ENCODE data around the gene LIN37. TPM values are rescaled to one million over a fixed set of nuclear protein-coding genes. Genes with fewer than 3 reads are reported as not detected.

LIN37 gene
- total and polyA plus RNA-seq, 2 donors (not counting 3 experiments of a cell fraction or from before 2014, with no cell fraction given), result 11.3 to 21.4 TPM

DNA sequence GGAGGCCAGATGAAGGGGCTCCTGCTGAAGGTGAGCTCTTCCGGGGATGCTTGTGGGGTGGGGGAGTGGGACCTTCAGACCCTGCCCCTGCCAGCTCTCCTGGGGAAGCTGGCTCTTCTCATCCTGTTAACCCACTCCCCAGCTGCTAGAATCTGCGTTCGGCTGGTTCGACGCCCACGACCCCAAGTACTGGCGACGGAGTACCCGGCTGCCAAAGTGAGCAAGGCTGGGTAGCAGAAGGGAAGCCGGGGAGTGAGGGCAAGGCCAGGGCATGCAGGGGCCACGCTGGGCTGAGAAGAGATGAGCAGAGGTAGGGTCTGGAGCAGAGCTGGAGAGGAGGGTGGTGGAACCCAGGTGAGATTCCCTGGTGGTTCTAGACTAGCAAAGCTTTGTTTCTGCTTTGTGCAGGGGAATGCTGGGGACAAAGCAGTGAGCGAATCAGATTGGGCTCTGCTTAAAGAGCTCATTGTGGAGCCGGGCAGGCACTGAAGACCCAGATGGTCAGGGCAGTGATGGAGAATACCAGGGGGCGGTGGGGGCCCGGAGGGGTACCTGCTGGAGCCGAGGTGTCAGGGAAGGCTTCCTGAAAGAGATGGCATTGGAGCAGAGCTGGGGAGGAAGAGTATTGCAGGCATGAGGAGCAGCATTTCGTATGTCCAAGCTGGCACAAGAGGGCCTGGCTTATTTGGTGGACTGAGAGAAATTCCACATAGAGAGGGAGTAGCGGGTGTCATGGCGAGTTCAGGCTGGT is 20.2 kb upstream of the LIN37 start:
- no TSS peak for BruUV-seq (replicated peaks)
- no peaks in the 10 kb centered on the region for H3K9me1 ChIP-seq (replicated peaks; ENCODE audit: control insufficient read depth, extremely low read depth, insufficient read depth, low read length)
- no peaks in the 10 kb centered on the region for H3K79me2 ChIP-seq (ENCODE audit: control insufficient read depth, insufficient read depth, low read length)
- FAIRE-seq (no peak), DNase-seq (ENCODE audit: low read depth, low spot score) (no peak)
- H3K4me3 ChIP-seq (replicated peaks in 1 of 3; ENCODE audit: insufficient read depth in 1 of 3, low read depth in 1 of 3, low read length in 3 of 3), result no peak overlapping the region
- H2AFZ ChIP-seq (ENCODE audit: low read depth, low read length), result no peak overlapping the region
- H3K4me1 ChIP-seq (ENCODE audit: control insufficient read depth, extremely low read depth, insufficient read depth, low read length), result no peaks in the 10 kb centered on the region
- H3K4me2 ChIP-seq (ENCODE audit: insufficient read depth, low read length), result no peak overlapping the region
- ChIA-PET POLR2A (no interaction called here), CTCF (interaction anchor here (0.8 to 1.6 kb wide), 2 partner anchors 12 to 13 kb away, joined by 3 read pairs; no protein-coding TSS in a partner anchor)
- H3K9me3 ChIP-seq (replicated peaks; ENCODE audit: control insufficient read depth, insufficient read depth, low read length), result no peaks in the 10 kb centered on the region
- H4K20me1 ChIP-seq (replicated peaks; ENCODE audit: control insufficient read depth, extremely low read depth, insufficient read depth, low read length), result no peaks in the 10 kb centered on the region
- TF ChIP-seq JUN (IDR thresholded peaks at IDR 0.05; ENCODE audit: borderline replicate concordance, insufficient read depth, insufficient read length, low read depth) (no peak), POLR2A (IDR thresholded peaks at IDR 0.05; ENCODE audit: low read depth, low read length) (no peak), GATA2 (IDR thresholded peaks at IDR 0.05; ENCODE audit: insufficient read depth, insufficient read length, low read depth, low read length) (no peak), FOS (IDR thresholded peaks at IDR 0.05; ENCODE audit: borderline replicate concordance, insufficient read depth, low read length) (no peak), MYC (IDR thresholded peaks at IDR 0.05; ENCODE audit: low read depth, low read length) (no peak), POLR2AphosphoS5 (IDR thresholded peaks at IDR 0.05; ENCODE audit: insufficient read depth, low read depth, low read length) (no peak)
- H3K36me3 ChIP-seq (ENCODE audit: control insufficient read depth in 2 of 2, extremely low read depth in 1 of 2, insufficient read depth in 2 of 2, low read length in 2 of 2), result peaks cover 26 to 82% of the 10 kb centered on the region in 2 experiments
- intact Hi-C loops (cut with micrococcal nuclease) (no loop called here), dilution Hi-C loops (cut with MboI; ENCODE audit: extremely low pct_ligation_motif_present, low sequenced_read_pairs) (no loop called here)
- H3K27ac ChIP-seq (ENCODE audit: insufficient read depth, low read depth, low read length), result no peak overlapping the region
- H3K9ac ChIP-seq (replicated peaks; ENCODE audit: extremely low read depth, insufficient read depth, low read length), result no peak overlapping the region
- H3K27me3 ChIP-seq (ENCODE audit: control insufficient read depth in 2 of 2, insufficient read depth in 2 of 2, low read length in 2 of 2), result no peaks in the 10 kb centered on the region

DNA sequence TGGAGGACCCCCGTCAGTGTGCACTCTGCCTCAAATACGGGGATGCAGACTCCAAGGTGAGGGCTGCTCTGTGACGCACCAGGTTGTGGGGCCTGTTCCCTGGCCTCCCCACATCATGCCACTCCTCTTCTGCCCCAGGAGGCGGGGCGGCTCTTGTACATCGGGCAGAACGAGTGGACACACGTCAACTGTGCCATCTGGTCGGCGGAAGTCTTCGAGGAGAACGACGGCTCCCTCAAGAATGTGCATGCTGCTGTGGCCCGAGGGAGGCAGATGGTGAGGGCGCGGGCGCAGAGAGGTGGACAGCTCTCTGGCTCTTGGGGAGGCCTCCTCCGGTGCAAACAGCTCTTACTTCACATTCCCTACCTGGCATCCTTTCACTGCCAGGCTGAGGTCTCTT is 19.4 kb upstream of the LIN37 start:
- no peak overlapping the region for H3K4me3 ChIP-seq (replicated peaks in 1 of 3; ENCODE audit: insufficient read depth in 1 of 3, low read depth in 1 of 3, low read length in 3 of 3)
- no peak for TF ChIP-seq JUN (IDR thresholded peaks at IDR 0.05; ENCODE audit: borderline replicate concordance, insufficient read depth, insufficient read length, low read depth)
- TF ChIP-seq FOS (IDR thresholded peaks at IDR 0.05; ENCODE audit: borderline replicate concordance, insufficient read depth, low read length), result no peak
- no peak for TF ChIP-seq EZH2 (IDR thresholded peaks at IDR 0.05; ENCODE audit: borderline replicate concordance, low read depth, low read length, severe bottlenecking)
- TF ChIP-seq, protein P1, sequence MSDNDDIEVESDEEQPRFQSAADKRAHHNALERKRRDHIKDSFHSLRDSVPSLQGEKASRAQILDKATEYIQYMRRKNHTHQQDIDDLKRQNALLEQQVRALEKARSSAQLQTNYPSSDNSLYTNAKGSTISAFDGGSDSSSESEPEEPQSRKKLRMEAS (IDR thresholded peaks at IDR 0.05; ENCODE audit: insufficient read depth, insufficient read length), result no peak
- TF ChIP-seq MYC (IDR thresholded peaks at IDR 0.05; ENCODE audit: low read depth, low read length), result no peak
- TF ChIP-seq POLR2AphosphoS5 (IDR thresholded peaks at IDR 0.05; ENCODE audit: insufficient read depth, low read depth, low read length), result no peak
- TF ChIP-seq GATA2 (IDR thresholded peaks at IDR 0.05; ENCODE audit: insufficient read depth, insufficient read length, low read depth, low read length), result no peak
- no peak for TF ChIP-seq POLR2A (IDR thresholded peaks at IDR 0.05; ENCODE audit: low read depth, low read length)
- TF ChIP-seq, protein P2, sequence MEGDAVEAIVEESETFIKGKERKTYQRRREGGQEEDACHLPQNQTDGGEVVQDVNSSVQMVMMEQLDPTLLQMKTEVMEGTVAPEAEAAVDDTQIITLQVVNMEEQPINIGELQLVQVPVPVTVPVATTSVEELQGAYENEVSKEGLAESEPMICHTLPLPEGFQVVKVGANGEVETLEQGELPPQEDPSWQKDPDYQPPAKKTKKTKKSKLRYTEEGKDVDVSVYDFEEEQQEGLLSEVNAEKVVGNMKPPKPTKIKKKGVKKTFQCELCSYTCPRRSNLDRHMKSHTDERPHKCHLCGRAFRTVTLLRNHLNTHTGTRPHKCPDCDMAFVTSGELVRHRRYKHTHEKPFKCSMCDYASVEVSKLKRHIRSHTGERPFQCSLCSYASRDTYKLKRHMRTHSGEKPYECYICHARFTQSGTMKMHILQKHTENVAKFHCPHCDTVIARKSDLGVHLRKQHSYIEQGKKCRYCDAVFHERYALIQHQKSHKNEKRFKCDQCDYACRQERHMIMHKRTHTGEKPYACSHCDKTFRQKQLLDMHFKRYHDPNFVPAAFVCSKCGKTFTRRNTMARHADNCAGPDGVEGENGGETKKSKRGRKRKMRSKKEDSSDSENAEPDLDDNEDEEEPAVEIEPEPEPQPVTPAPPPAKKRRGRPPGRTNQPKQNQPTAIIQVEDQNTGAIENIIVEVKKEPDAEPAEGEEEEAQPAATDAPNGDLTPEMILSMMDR (IDR thresholded peaks at IDR 0.05; ENCODE audit: extremely low read depth in 1 of 2, insufficient read depth in 1 of 2, low read depth in 1 of 2, low read length in 2 of 2), result no peak
- H3K79me2 ChIP-seq (ENCODE audit: control insufficient read depth, insufficient read depth, low read length), result no peaks in the 10 kb centered on the region
- ChIA-PET CTCF (interaction anchor here (0.8 kb wide), 1 partner anchor 12 kb away, joined by 3 read pairs; no protein-coding TSS in a partner anchor), POLR2A (no interaction called here)
- BruUV-seq (replicated peaks), result no TSS peak
- no peak overlapping the region for H3K27ac ChIP-seq (ENCODE audit: insufficient read depth, low read depth, low read length)
- FAIRE-seq, result no peak
- no peak overlapping the region for H3K4me2 ChIP-seq (ENCODE audit: insufficient read depth, low read length)
- no peak overlapping the region for H3K9ac ChIP-seq (replicated peaks; ENCODE audit: extremely low read depth, insufficient read depth, low read length)
- peaks cover 26 to 78% of the 10 kb centered on the region in 2 experiments for H3K36me3 ChIP-seq (ENCODE audit: control insufficient read depth in 2 of 2, extremely low read depth in 1 of 2, insufficient read depth in 2 of 2, low read length in 2 of 2)
- H3K4me1 ChIP-seq (ENCODE audit: control insufficient read depth, extremely low read depth, insufficient read depth, low read length), result no peaks in the 10 kb centered on the region
- H3K9me3 ChIP-seq (replicated peaks; ENCODE audit: control insufficient read depth, insufficient read depth, low read length), result no peaks in the 10 kb centered on the region
- intact Hi-C loops (cut with micrococcal nuclease), result no loop called here
- no peaks in the 10 kb centered on the region for H4K20me1 ChIP-seq (replicated peaks; ENCODE audit: control insufficient read depth, extremely low read depth, insufficient read depth, low read length)
- dilution Hi-C loops (cut with MboI; ENCODE audit: extremely low pct_ligation_motif_present, low sequenced_read_pairs), result no loop called here
- no peaks in the 10 kb centered on the region for H3K27me3 ChIP-seq (ENCODE audit: control insufficient read depth in 2 of 2, insufficient read depth in 2 of 2, low read length in 2 of 2)
- H3K9me1 ChIP-seq (replicated peaks; ENCODE audit: control insufficient read depth, extremely low read depth, insufficient read depth, low read length), result no peaks in the 10 kb centered on the region
- DNase-seq (ENCODE audit: low read depth, low spot score), result no peak
- H2AFZ ChIP-seq (ENCODE audit: low read depth, low read length), result no peak overlapping the region

Data from endothelial cell of umbilical vein (primary cell).